ENCODE data around the gene FAM3C. TPM values are rescaled to one million over a fixed set of nuclear protein-coding genes. Genes with fewer than 3 reads are reported as not detected.

Gene FAM3C
- total and polyA plus RNA-seq, 10 of the 15 experiments (the other 5 are each of a cell fraction or from before 2014, with no cell fraction given), result 11.0 to 110 (median 27.8) TPM

- TF ChIP-seq E2F8 (IDR thresholded peaks at IDR 0.05; ENCODE audit: low read depth, partially characterized antibody) (no peak), E4F1 (IDR thresholded peaks at IDR 0.05; ENCODE audit: borderline replicate concordance, partially characterized antibody) (no peak), NFYA (IDR thresholded peaks at IDR 0.05; ENCODE audit: borderline replicate concordance, low read depth, low read length) (no peak), RFX5 (IDR thresholded peaks at IDR 0.05; ENCODE audit: low read depth, low read length) (no peak), ZNF592 (IDR thresholded peaks at IDR 0.05) (no peak), MTA3 (IDR thresholded peaks at IDR 0.05; ENCODE audit: borderline replicate concordance, low read length) (peak; percentile 94), IRF5 (IDR thresholded peaks at IDR 0.05; ENCODE audit: borderline replicate concordance) (no peak), POLR2AphosphoS5 (IDR thresholded peaks at IDR 0.05; ENCODE audit: low read length) (no peak), BMI1 (IDR thresholded peaks at IDR 0.05; ENCODE audit: borderline replicate concordance) (0 out of 2 replicates have a peak, but pooled peaks have one; percentile 37), ZSCAN29 (IDR thresholded peaks at IDR 0.05) (no peak), MEF2B (IDR thresholded peaks at IDR 0.05; ENCODE audit: partially characterized antibody, poor library complexity, severe bottlenecking) (peak; percentile 97), RELB (IDR thresholded peaks at IDR 0.05; ENCODE audit: low read depth) (peak; percentile 73; the same call in 1 of the 2 replicates), SPI1 (IDR thresholded peaks at IDR 0.05; ENCODE audit: borderline replicate concordance, insufficient read depth, low read depth, low read length) (no peak), USF2 (IDR thresholded peaks at IDR 0.05; ENCODE audit: borderline replicate concordance, low read depth, low read length) (no peak), GABPA (IDR thresholded peaks at IDR 0.05; ENCODE audit: low read depth) (peak; percentile 42; the same call in 1 of the 2 replicates)
Observed at GRCh38 chr7:121372376-121373010, 23.6 kb downstream of the FAM3C start (continued).

Data from GM12878 (cell line).